H1 (cell line): ENCODE data around the gene HINT1. TPM values are rescaled to one million over a fixed set of nuclear protein-coding genes. Genes with fewer than 3 reads are reported as not detected.

Experiments used
- CTCF ChIA-PET: fragments of 300-600 bp; sonication (Branson Sonifier 250); formaldehyde crosslinking; loops from one replicate; lab custom pipeline; 2021; ENCODE audit not compliant: partially characterized antibody; lab: Charles Lee
- POLR2A ChIA-PET: fragments of 300-600 bp; sonication (Branson Sonifier 250); formaldehyde crosslinking; loops from one replicate; lab custom pipeline; 2021; ENCODE audit warnings: inconsistent platforms; ENCODE audit not compliant: partially characterized antibody; lab: Charles Lee
- DNase-seq, 2 experiments: peaks; one replicate each; pipeline versions ENCODE4 v3.0.0 to v3.0.0-alpha.2; 2010 to 2022; ENCODE audit warnings: low spot score in 2 of 2, low read depth in 1 of 2, mixed read lengths in 1 of 2
- FAIRE-seq: peaks from 2 replicates; lab custom pipeline; 2011; peaks lifted over from hg19 to GRCh38; lab: Jason Lieb, UNC
- H2AFZ ChIP-seq: 2 replicates; pipeline ENCODE4 v1.8.1; 2012; ENCODE audit warnings: low read length, inconsistent platforms
- H2AK5ac ChIP-seq: 2 replicates; pipeline ENCODE4 v1.6.1; 2013; ENCODE audit warnings: low read depth, low read length
- H2BK120ac ChIP-seq: replicated peaks from 2 replicates; pipeline ENCODE3; 2013; ENCODE audit warnings: low read depth, low read length, inconsistent platforms
- H2BK12ac ChIP-seq: 2 replicates; pipeline ENCODE4 v1.6.1; 2013; ENCODE audit warnings: low read depth, low read length
- H2BK15ac ChIP-seq: 2 replicates; pipeline ENCODE4 v1.6.1; 2013; ENCODE audit warnings: low read length
- H2BK20ac ChIP-seq: 2 replicates; pipeline ENCODE4 v1.6.1; 2013; ENCODE audit warnings: low read length
- H2BK5ac ChIP-seq: 2 replicates; pipeline ENCODE4 v1.6.1; 2013; ENCODE audit warnings: low read depth, low read length
- H3K14ac ChIP-seq: 2 replicates; pipeline ENCODE4 v1.6.1; 2013; ENCODE audit warnings: inconsistent platforms; ENCODE audit not compliant: insufficient read length
- H3K18ac ChIP-seq: 2 replicates; pipeline ENCODE4 v1.6.1; 2013; ENCODE audit warnings: low read length; ENCODE audit errors: extremely low read depth
- H3K23ac ChIP-seq: 2 replicates; pipeline ENCODE4 v1.6.1; 2013; ENCODE audit warnings: inconsistent platforms; ENCODE audit not compliant: insufficient read length
- H3K23me2 ChIP-seq: 2 replicates; pipeline ENCODE4 v1.6.1; 2013; ENCODE audit warnings: low read depth, low read length
- H3K27ac ChIP-seq: 2 replicates; pipeline ENCODE4 v1.6.1; 2011; ENCODE audit warnings: low read depth, low read length, inconsistent platforms
- H3K27me3 ChIP-seq, 4 experiments: replicated peaks in 1 of 4; 1 replicate in 1 of 4; 2 replicates in 3 of 4; pipeline versions ENCODE4 v1.6.1 to v1.8.1; 2011 to 2013; ENCODE audit warnings: low read length in 3 of 4, mild to moderate bottlenecking in 3 of 4, inconsistent platforms in 2 of 4, mixed read lengths in 2 of 4, moderate library complexity in 1 of 4; ENCODE audit not compliant: control insufficient read depth in 3 of 4, insufficient read depth in 3 of 4; ENCODE audit errors: extremely low read depth in 1 of 4
- H3K36me3 ChIP-seq, 4 experiments: 2 replicates each; pipeline versions ENCODE4 v1.6.1 to v1.8.1; 2011 to 2013; ENCODE audit warnings: mild to moderate bottlenecking in 4 of 4, low read length in 3 of 4, moderate library complexity in 2 of 4, control low read depth in 1 of 4, inconsistent platforms in 1 of 4; ENCODE audit not compliant: insufficient read depth in 4 of 4, control insufficient read depth in 2 of 4
- H3K4ac ChIP-seq: replicated peaks from 2 replicates; pipeline ENCODE3; 2013; ENCODE audit warnings: low read length, low read depth, mixed read lengths, inconsistent platforms; ENCODE audit not compliant: insufficient read length
- H3K4me1 ChIP-seq, 4 experiments: replicated peaks in 1 of 4; 1 replicate in 1 of 4; 2 replicates in 3 of 4; pipeline versions ENCODE4 v1.6.1 to v1.8.1; 2011 to 2013; ENCODE audit warnings: low read length in 3 of 4, inconsistent platforms in 2 of 4, mixed read lengths in 1 of 4; ENCODE audit not compliant: insufficient read depth in 4 of 4, control insufficient read depth in 3 of 4
- H3K4me2 ChIP-seq, 2 experiments: 2 replicates each; pipeline versions ENCODE4 v1.6.1 to v1.8.1; 2011 to 2013; ENCODE audit warnings: low read depth in 2 of 2, low read length in 2 of 2, control low read depth in 1 of 2, inconsistent platforms in 1 of 2, mild to moderate bottlenecking in 1 of 2; ENCODE audit not compliant: insufficient read depth in 1 of 2
- H3K4me3 ChIP-seq, 4 experiments: fragments of 200-600, 300-600 bp in 1 of 4; sonication (generic), shearing (Covaris generic), sonication (Bioruptor Twin) in 1 of 4; 2 replicates each; pipeline versions ENCODE4 v1.5.1 to v1.8.1; 2011 to 2016; ENCODE audit warnings: low read length in 4 of 4, low read depth in 3 of 4, control low read depth in 2 of 4, inconsistent platforms in 2 of 4, mild to moderate bottlenecking in 2 of 4, mixed read lengths in 1 of 4, moderate library complexity in 1 of 4; ENCODE audit not compliant: insufficient read depth in 2 of 4; ENCODE audit errors: extremely low read depth in 1 of 4
- H3K56ac ChIP-seq: replicated peaks from 2 replicates; pipeline ENCODE3; 2013; ENCODE audit warnings: low read depth, mild to moderate bottlenecking, mixed read lengths, low read length, inconsistent platforms; ENCODE audit not compliant: insufficient read length
- H3K79me1 ChIP-seq: 2 replicates; pipeline ENCODE4 v1.6.1; 2013; ENCODE audit warnings: low read depth, low read length, control low read depth
- H3K79me2 ChIP-seq, 2 experiments: 2 replicates each; pipeline versions ENCODE4 v1.6.1 to v1.8.1; 2012 to 2013; ENCODE audit warnings: low read length in 2 of 2, mild to moderate bottlenecking in 2 of 2, inconsistent platforms in 1 of 2; ENCODE audit not compliant: insufficient read depth in 2 of 2, control insufficient read depth in 1 of 2
- H3K9ac ChIP-seq, 4 experiments: replicated peaks in 1 of 4; 1 replicate in 1 of 4; 2 replicates in 3 of 4; pipeline versions ENCODE4 v1.6.1 to v1.8.1; 2011 to 2013; ENCODE audit warnings: low read depth in 3 of 4, low read length in 3 of 4, control low read depth in 2 of 4, mild to moderate bottlenecking in 2 of 4, moderate library complexity in 2 of 4, inconsistent platforms in 1 of 4; ENCODE audit errors: extremely low read depth in 1 of 4
- H3K9me3 ChIP-seq, 2 experiments: 2 replicates each; pipeline versions ENCODE4 v1.6.1 to v1.8.1; 2012 to 2013; ENCODE audit warnings: mild to moderate bottlenecking in 2 of 2, moderate library complexity in 2 of 2, control low read depth in 1 of 2, inconsistent platforms in 1 of 2, low read depth in 1 of 2, low read length in 1 of 2, mixed read lengths in 1 of 2; ENCODE audit not compliant: insufficient read depth in 2 of 2
- H4K20me1 ChIP-seq, 2 experiments: replicated peaks in 1 of 2; 2 replicates each; pipeline versions ENCODE3 to v1.8.1; 2011 to 2013; ENCODE audit warnings: inconsistent platforms in 2 of 2, low read length in 2 of 2, mild to moderate bottlenecking in 1 of 2; ENCODE audit not compliant: insufficient read depth in 2 of 2, control insufficient read depth in 1 of 2
- H4K5ac ChIP-seq: 2 replicates; pipeline ENCODE4 v1.6.1; 2013; ENCODE audit warnings: low read length, low read depth, mixed read lengths, inconsistent platforms; ENCODE audit not compliant: insufficient read length
- H4K8ac ChIP-seq: 2 replicates; pipeline ENCODE4 v1.8.0; 2013; ENCODE audit warnings: mild to moderate bottlenecking, moderate library complexity, low read length, inconsistent platforms; ENCODE audit not compliant: insufficient read depth; ENCODE audit errors: extremely low read depth
- H4K91ac ChIP-seq: replicated peaks from 2 replicates; pipeline ENCODE3; 2013; ENCODE audit warnings: low read length, mixed read lengths, inconsistent platforms; ENCODE audit not compliant: insufficient read length
- EGR1 ChIP-seq: IDR thresholded peaks from 2 replicates; pipeline ENCODE4 v1.6.1; 2011; ENCODE audit warnings: low read depth, low read length, borderline replicate concordance
- HDAC2 ChIP-seq, 2 experiments: fragments of 300-600 bp in 1 of 2; sonication (generic) in 1 of 2; IDR thresholded peaks; 2 replicates each; pipeline ENCODE4 v1.6.1; 2011 to 2012; ENCODE audit warnings: low read depth in 2 of 2, low read length in 2 of 2, mild to moderate bottlenecking in 2 of 2, moderate library complexity in 2 of 2, borderline replicate concordance in 1 of 2, inconsistent platforms in 1 of 2
- WGBS, 2 experiments: shearing (Covaris generic) in 1 of 2; methylation state at CpG; one replicate each; pipeline versions ENCODE4 v1.1.6 to v1.1.7; 2013 to 2015; ENCODE audit warnings: low lambda C conversion rate in 2 of 2, mixed read lengths in 2 of 2, inconsistent platforms in 1 of 2, low coverage in 1 of 2, missing lambda C conversion rate in 1 of 2; ENCODE audit not compliant: insufficient replicate concordance in 2 of 2, insufficient coverage in 1 of 2, insufficient read length in 1 of 2; ENCODE audit errors: extremely low coverage in 1 of 2, missing lambda C conversion rate in 1 of 2; 5-methylcytosine and 5-hydroxymethylcytosine counted together
- polyA plus RNA-seq, 7 experiments: library from polyadenylated mRNA; depleted of rRNA in 3 of 7; stranded (reverse) in 5 of 7; unstranded in 2 of 7; fragments of >200 nt in 5 of 7; fragments of 200-250 nt in 2 of 7; gene quantifications; 1 replicate in 5 of 7; 2 replicates in 1 of 7; 4 replicates in 1 of 7; pipeline versions ENCODE4 v1.2.1 to v1.2.3, GENCODE V29; 2011 to 2013; ENCODE audit warnings: missing spikeins in 2 of 7, mixed read lengths in 2 of 7
- total RNA-seq: library from RNA; stranded (reverse); fragmentation: NEBNext Ultra II Directional; extraction: Animal tissue kit (Norgen Biotek cat#: 25700); gene quantifications from 2 replicates; pipeline ENCODE4 v1.2.1, GENCODE V29; 2021

HINT1 gene
- total and polyA plus RNA-seq, 2 of the 8 experiments (the other 6 are each of a cell fraction or from before 2014, with no cell fraction given), result 230 to 479 TPM

- Histone ChIP-seq H3K27ac (no peak overlapping the region), H3K4me2 (no peak overlapping the region), H4K91ac (no peak overlapping the region), H3K18ac (no peak overlapping the region), H3K4me1 (no peaks in the 10 kb centered on the region), H3K4me3 (no peak overlapping the region), H3K79me2 (no peaks in the 10 kb centered on the region), H3K9ac (no peak overlapping the region), H2BK5ac (no peak overlapping the region), H3K36me3 (no peaks in the 10 kb centered on the region), H2AFZ (no peak overlapping the region), H3K56ac (no peak overlapping the region), H2BK120ac (no peak overlapping the region), H4K5ac (no peak overlapping the region), H2BK20ac (no peak overlapping the region), H2AK5ac (no peak overlapping the region), H3K9me3 (no peaks in the 10 kb centered on the region), H3K23me2 (no peaks in the 10 kb centered on the region), H3K14ac (no peak overlapping the region), H2BK15ac (no peak overlapping the region), H4K8ac (no peak overlapping the region), H3K27me3 (no peaks in the 10 kb centered on the region), H3K23ac (no peak overlapping the region), H2BK12ac (no peak overlapping the region), H4K20me1 (no peaks in the 10 kb centered on the region), H3K79me1 (no peaks in the 10 kb centered on the region), H3K4ac (no peak overlapping the region)
- CTCF ChIA-PET, result interaction anchor here (0.6 kb wide), 1 partner anchor 49 kb away, joined by 3 read pairs; no protein-coding TSS in a partner anchor
- 88% methylated on average over 7 of the region's 7 CpGs; no CpG with 5 or more reads in 1 of the 2 experiments for WGBS, 2 experiments
- POLR2A ChIA-PET, result interaction anchor here (0.9 kb wide), 1 partner anchor 18 kb away, joined by 3 read pairs; no protein-coding TSS in a partner anchor
- DNase-seq (no peak), FAIRE-seq (no peak)
- no peak for TF ChIP-seq HDAC2 (IDR thresholded peaks at IDR 0.05; ENCODE audit: borderline replicate concordance in 1 of 2, low read depth in 2 of 2, low read length in 2 of 2)
- TF ChIP-seq EGR1, result no peak
Measured at GRCh38 chr5:131150408-131150807, 14.6 kb downstream of the HINT1 start.
